DMS153 treated with DMSO at 0.1 percent for 48 hours (cell line): ENCODE measurements around the gene SLC25A1.

ENCODE experiments used
- DNase-seq: peaks from one replicate; lab custom pipeline; 2025; ENCODE audit not compliant: unreplicated experiment; lab: John Stamatoyannopoulos, UW

SLC25A1 gene

GRCh38 chr22:19139974-19140373 lies 38.6 kb downstream of the SLC25A1 start:
- DNase-seq: no peak

GRCh38 chr22:19139001-19139356 lies 39.6 kb downstream of the SLC25A1 start:
- DNase-seq: no peak

- no peak for DNase-seq
Observed at GRCh38 chr22:19138217-19139000, 40.1 kb downstream of the SLC25A1 start.

GRCh38 chr22:19137384-19138216 lies 40.9 kb downstream of the SLC25A1 start:
- no peak for DNase-seq

- no peak for DNase-seq
Observed at GRCh38 chr22:19136915-19137314, 41.6 kb downstream of the SLC25A1 start.

- DNase-seq: no peak
Observed at GRCh38 chr22:19134874-19135273, 43.7 kb downstream of the SLC25A1 start.

GRCh38 chr22:19134176-19134831 lies 44.2 kb downstream of the SLC25A1 start:
- no peak for DNase-seq

- DNase-seq: no peak
Observed at GRCh38 chr22:19133561-19133960, 45.0 kb downstream of the SLC25A1 start.

- DNase-seq: no peak
Observed at GRCh38 chr22:19132693-19133400, 45.7 kb downstream of the SLC25A1 start.

- no peak for DNase-seq
Observed at GRCh38 chr22:19132153-19132552, 46.4 kb downstream of the SLC25A1 start.

- DNase-seq: no peak
Observed at GRCh38 chr22:19131685-19132015, 46.9 kb downstream of the SLC25A1 start.

GRCh38 chr22:19130959-19131684 lies 47.4 kb downstream of the SLC25A1 start, which contains the start of gene TSSK2:
TSSK2 (plus strand) TSS chr22:19131308; CDS start chr22:19131400, 92 bp downstream.
- no peak for DNase-seq

GRCh38 chr22:19129871-19130270 lies 48.7 kb downstream of the SLC25A1 start:
- no peak for DNase-seq

- DNase-seq: no peak
Observed at GRCh38 chr22:19128946-19129727, 49.4 kb downstream of the SLC25A1 start.

- no peak for DNase-seq
Observed at GRCh38 chr22:19128009-19128401, 50.5 kb downstream of the SLC25A1 start.

GRCh38 chr22:19127329-19128008 lies 51.1 kb downstream of the SLC25A1 start:
- DNase-seq: no peak

GRCh38 chr22:19126309-19127273 lies 51.9 kb downstream of the SLC25A1 start:
- no peak for DNase-seq
